Measurements from ENCODE around the gene NDRG4. TPM values are rescaled to one million over a fixed set of nuclear protein-coding genes. Genes with fewer than 3 reads are reported as not detected.

NDRG4 gene
- polyA plus RNA-seq, 1 donor from 2014 or later: 507 TPM

DNA sequence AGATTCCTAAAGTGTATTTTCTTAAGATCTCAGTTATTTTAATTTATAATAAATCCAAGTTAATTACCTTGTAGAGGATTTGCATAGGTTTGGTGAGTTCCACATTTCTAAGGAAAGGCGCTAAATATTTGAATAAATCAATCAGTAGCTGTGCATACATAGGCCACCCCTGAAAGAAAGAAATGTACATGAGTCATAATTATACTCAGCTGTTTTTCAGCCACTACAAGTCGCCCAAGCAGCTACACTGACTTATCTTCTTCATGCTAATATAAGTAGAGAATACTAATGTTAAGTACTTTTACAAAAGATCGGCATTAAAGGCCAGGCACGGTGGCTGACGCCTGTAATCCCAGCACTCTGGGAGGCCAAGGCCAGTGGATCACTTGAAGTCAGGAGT lies 30.2 kb downstream of the NDRG4 start:
- H3K27ac ChIP-seq (ENCODE audit: low read length): no peak overlapping the region
- H3K9me3 ChIP-seq (ENCODE audit: low read length): no peaks in the 10 kb centered on the region
- TF ChIP-seq, protein P1, sequence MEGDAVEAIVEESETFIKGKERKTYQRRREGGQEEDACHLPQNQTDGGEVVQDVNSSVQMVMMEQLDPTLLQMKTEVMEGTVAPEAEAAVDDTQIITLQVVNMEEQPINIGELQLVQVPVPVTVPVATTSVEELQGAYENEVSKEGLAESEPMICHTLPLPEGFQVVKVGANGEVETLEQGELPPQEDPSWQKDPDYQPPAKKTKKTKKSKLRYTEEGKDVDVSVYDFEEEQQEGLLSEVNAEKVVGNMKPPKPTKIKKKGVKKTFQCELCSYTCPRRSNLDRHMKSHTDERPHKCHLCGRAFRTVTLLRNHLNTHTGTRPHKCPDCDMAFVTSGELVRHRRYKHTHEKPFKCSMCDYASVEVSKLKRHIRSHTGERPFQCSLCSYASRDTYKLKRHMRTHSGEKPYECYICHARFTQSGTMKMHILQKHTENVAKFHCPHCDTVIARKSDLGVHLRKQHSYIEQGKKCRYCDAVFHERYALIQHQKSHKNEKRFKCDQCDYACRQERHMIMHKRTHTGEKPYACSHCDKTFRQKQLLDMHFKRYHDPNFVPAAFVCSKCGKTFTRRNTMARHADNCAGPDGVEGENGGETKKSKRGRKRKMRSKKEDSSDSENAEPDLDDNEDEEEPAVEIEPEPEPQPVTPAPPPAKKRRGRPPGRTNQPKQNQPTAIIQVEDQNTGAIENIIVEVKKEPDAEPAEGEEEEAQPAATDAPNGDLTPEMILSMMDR (IDR thresholded peaks at IDR 0.05; ENCODE audit: poor library complexity, severe bottlenecking): no peak
- TF ChIP-seq TAF1 (IDR thresholded peaks at IDR 0.05; ENCODE audit: low read depth) (no peak), SMC3 (conservative IDR thresholded peaks at IDR 0.05; ENCODE audit: poor library complexity) (no peak), EP300 (conservative IDR thresholded peaks at IDR 0.05; ENCODE audit: poor library complexity, severe bottlenecking) (no peak), MXI1 (conservative IDR thresholded peaks at IDR 0.05; ENCODE audit: poor library complexity, severe bottlenecking) (no peak), RAD21 (conservative IDR thresholded peaks at IDR 0.05) (no peak)
- TF ChIP-seq, protein P2, sequence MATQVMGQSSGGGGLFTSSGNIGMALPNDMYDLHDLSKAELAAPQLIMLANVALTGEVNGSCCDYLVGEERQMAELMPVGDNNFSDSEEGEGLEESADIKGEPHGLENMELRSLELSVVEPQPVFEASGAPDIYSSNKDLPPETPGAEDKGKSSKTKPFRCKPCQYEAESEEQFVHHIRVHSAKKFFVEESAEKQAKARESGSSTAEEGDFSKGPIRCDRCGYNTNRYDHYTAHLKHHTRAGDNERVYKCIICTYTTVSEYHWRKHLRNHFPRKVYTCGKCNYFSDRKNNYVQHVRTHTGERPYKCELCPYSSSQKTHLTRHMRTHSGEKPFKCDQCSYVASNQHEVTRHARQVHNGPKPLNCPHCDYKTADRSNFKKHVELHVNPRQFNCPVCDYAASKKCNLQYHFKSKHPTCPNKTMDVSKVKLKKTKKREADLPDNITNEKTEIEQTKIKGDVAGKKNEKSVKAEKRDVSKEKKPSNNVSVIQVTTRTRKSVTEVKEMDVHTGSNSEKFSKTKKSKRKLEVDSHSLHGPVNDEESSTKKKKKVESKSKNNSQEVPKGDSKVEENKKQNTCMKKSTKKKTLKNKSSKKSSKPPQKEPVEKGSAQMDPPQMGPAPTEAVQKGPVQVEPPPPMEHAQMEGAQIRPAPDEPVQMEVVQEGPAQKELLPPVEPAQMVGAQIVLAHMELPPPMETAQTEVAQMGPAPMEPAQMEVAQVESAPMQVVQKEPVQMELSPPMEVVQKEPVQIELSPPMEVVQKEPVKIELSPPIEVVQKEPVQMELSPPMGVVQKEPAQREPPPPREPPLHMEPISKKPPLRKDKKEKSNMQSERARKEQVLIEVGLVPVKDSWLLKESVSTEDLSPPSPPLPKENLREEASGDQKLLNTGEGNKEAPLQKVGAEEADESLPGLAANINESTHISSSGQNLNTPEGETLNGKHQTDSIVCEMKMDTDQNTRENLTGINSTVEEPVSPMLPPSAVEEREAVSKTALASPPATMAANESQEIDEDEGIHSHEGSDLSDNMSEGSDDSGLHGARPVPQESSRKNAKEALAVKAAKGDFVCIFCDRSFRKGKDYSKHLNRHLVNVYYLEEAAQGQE (IDR thresholded peaks at IDR 0.05; ENCODE audit: borderline replicate concordance): no peak
- H3K9me2 ChIP-seq (ENCODE audit: insufficient read depth, low read length): no peaks in the 10 kb centered on the region
- no peak overlapping the region for H3K9ac ChIP-seq (ENCODE audit: low read length)
- H3K36me3 ChIP-seq (ENCODE audit: insufficient read depth, low read length): peaks cover 13% of the 10 kb centered on the region
- H3K4me3 ChIP-seq (ENCODE audit: low read length): no peak overlapping the region
- no peaks in the 10 kb centered on the region for H3K27me3 ChIP-seq (ENCODE audit: insufficient read depth, low read depth, low read length)
- H3K79me2 ChIP-seq (replicated peaks; ENCODE audit: insufficient read depth, low read length): no peaks in the 10 kb centered on the region
- no peaks in the 10 kb centered on the region for H4K20me1 ChIP-seq (ENCODE audit: insufficient read depth)
- H3F3A ChIP-seq (ENCODE audit: insufficient read depth, low read length, poor library complexity, severe bottlenecking): no peaks in the 10 kb centered on the region
- no peak overlapping the region for H2AFZ ChIP-seq (ENCODE audit: low read depth, low read length)
- no peak overlapping the region for H3K4me2 ChIP-seq (ENCODE audit: low read length)

DNA sequence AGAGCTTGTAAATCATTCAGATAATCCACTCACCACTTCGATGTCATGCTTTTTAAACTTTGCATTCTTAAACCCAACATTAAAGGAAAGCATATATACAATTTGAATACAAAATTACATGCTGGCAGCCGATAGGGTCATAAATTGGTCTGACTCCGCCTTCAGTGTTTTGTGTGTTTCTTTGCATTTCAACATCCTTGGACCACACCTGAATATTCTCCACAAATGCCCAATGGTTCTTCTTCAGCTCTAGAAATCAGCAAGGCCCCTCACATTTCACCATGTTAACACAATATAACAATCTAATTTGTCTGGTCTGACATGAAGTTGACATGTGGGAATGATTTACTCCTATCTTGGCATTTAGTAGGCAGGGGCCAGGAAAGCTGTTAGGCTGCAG lies 32.5 kb downstream of the NDRG4 start:
- no peaks in the 10 kb centered on the region for H3F3A ChIP-seq (ENCODE audit: insufficient read depth, low read length, poor library complexity, severe bottlenecking)
- H4K20me1 ChIP-seq (ENCODE audit: insufficient read depth): no peaks in the 10 kb centered on the region
- no peak overlapping the region for H3K4me3 ChIP-seq (ENCODE audit: low read length)
- H3K36me3 ChIP-seq (ENCODE audit: insufficient read depth, low read length): peaks cover 20% of the 10 kb centered on the region
- no peak overlapping the region for H3K4me2 ChIP-seq (ENCODE audit: low read length)
- TF ChIP-seq SMC3 (conservative IDR thresholded peaks at IDR 0.05; ENCODE audit: poor library complexity) (no peak), EP300 (conservative IDR thresholded peaks at IDR 0.05; ENCODE audit: poor library complexity, severe bottlenecking) (no peak), EZH2 (IDR thresholded peaks at IDR 0.05; ENCODE audit: borderline replicate concordance, insufficient read depth, low read length, poor library complexity, severe bottlenecking) (no peak), RAD21 (conservative IDR thresholded peaks at IDR 0.05) (no peak)
- TF ChIP-seq, protein P2 (IDR thresholded peaks at IDR 0.05; ENCODE audit: borderline replicate concordance): no peak
- H3K79me2 ChIP-seq (replicated peaks; ENCODE audit: insufficient read depth, low read length): no peaks in the 10 kb centered on the region
- no peak overlapping the region for H3K9ac ChIP-seq (ENCODE audit: low read length)
- H2AFZ ChIP-seq (ENCODE audit: low read depth, low read length): no peak overlapping the region
- H3K9me3 ChIP-seq (ENCODE audit: low read length): no peaks in the 10 kb centered on the region
- H3K9me2 ChIP-seq (ENCODE audit: insufficient read depth, low read length): no peaks in the 10 kb centered on the region
- no peaks in the 10 kb centered on the region for H3K27me3 ChIP-seq (ENCODE audit: insufficient read depth, low read depth, low read length)
- no peak overlapping the region for H3K27ac ChIP-seq (ENCODE audit: low read length)

Data from neural cell (in vitro differentiated cells).